MM.1S (cell line): ENCODE results near the gene FANCM.

ENCODE experiments used
- DNase-seq: peaks from one replicate; pipeline ENCODE4 v3.0.0-alpha.2; 2015
- H2AFZ ChIP-seq: fragments of 300-600 bp; sonication (generic); 2 replicates; pipeline ENCODE4 v1.6.0; 2016; ENCODE audit warnings: antibody characterized with exemption, low read length
- H3F3A ChIP-seq: fragments of 300-600 bp; sonication (generic); 2 replicates; pipeline ENCODE4 v1.6.1; 2016; ENCODE audit warnings: mild to moderate bottlenecking, antibody characterized with exemption, low read length, moderate library complexity, mixed read lengths; ENCODE audit not compliant: insufficient read depth
- H3K27ac ChIP-seq: fragments of 300-600 bp; sonication (generic); 2 replicates; pipeline ENCODE4 v1.5.1; 2016; ENCODE audit warnings: mild to moderate bottlenecking, low read length
- H3K27me3 ChIP-seq: fragments of 300-600 bp; sonication (generic); replicated peaks from 2 replicates; pipeline ENCODE4 v1.6.0; 2016; ENCODE audit warnings: low read length; ENCODE audit not compliant: insufficient read depth
- H3K36me3 ChIP-seq: fragments of 300-600 bp; sonication (generic); replicated peaks from 2 replicates; pipeline ENCODE4 v1.6.1; 2016; ENCODE audit warnings: mild to moderate bottlenecking, low read length, mixed read lengths; ENCODE audit not compliant: insufficient read depth
- H3K4me1 ChIP-seq: fragments of 300-600 bp; sonication (generic); 2 replicates; pipeline ENCODE4 v1.6.1; 2016; ENCODE audit warnings: low read length, mixed read lengths
- H3K4me2 ChIP-seq: fragments of 300-600 bp; sonication (generic); 2 replicates; pipeline ENCODE4 v1.6.0; 2016; ENCODE audit warnings: low read depth, low read length
- H3K4me3 ChIP-seq: fragments of 300-600 bp; sonication (generic); 2 replicates; pipeline ENCODE4 v1.5.1; 2016; ENCODE audit warnings: low read length, mixed read lengths
- H3K79me2 ChIP-seq: fragments of 300-600 bp; sonication (generic); 2 replicates; pipeline ENCODE4 v1.6.1; 2016; ENCODE audit warnings: mixed run types, low read length, mixed read lengths
- H3K9ac ChIP-seq: fragments of 300-600 bp; sonication (generic); 2 replicates; pipeline ENCODE4 v1.6.1; 2016; ENCODE audit warnings: low read length, mixed read lengths
- H3K9me2 ChIP-seq: fragments of 300-600 bp; sonication (generic); replicated peaks from 2 replicates; pipeline ENCODE4 v1.6.1; 2016; ENCODE audit warnings: mild to moderate bottlenecking, low read length, mixed read lengths; ENCODE audit not compliant: insufficient read depth
- H3K9me3 ChIP-seq: fragments of 300-600 bp; sonication (generic); replicated peaks from 2 replicates; pipeline ENCODE4 v1.6.1; 2016; ENCODE audit warnings: mild to moderate bottlenecking, low read length, mixed read lengths; ENCODE audit not compliant: insufficient read depth
- H4K20me1 ChIP-seq: fragments of 300-600 bp; sonication (generic); 2 replicates; pipeline ENCODE4 v1.6.1; 2016; ENCODE audit warnings: mild to moderate bottlenecking, low read length, moderate library complexity, mixed read lengths; ENCODE audit not compliant: insufficient read depth
- EZH2 ChIP-seq: fragments of 300-600 bp; sonication (generic); optimal IDR thresholded peaks from 2 replicates; pipeline ENCODE3; 2017; ENCODE audit warnings: low read depth, mild to moderate bottlenecking, antibody characterized with exemption, low read length, mixed read lengths
- EZH2phosphoT487 ChIP-seq: fragments of 300-600 bp; sonication (generic); IDR thresholded peaks from 2 replicates; pipeline ENCODE4 v1.6.1; 2018; ENCODE audit warnings: antibody characterized with exemption, low read length
- TF ChIP-seq, protein P1 (sequence below): fragments of 300-600 bp; sonication (generic); IDR thresholded peaks from 2 replicates; pipeline ENCODE4 v1.5.1; 2016; ENCODE audit warnings: antibody characterized with exemption, low read length, mixed read lengths

The FANCM gene

DNA sequence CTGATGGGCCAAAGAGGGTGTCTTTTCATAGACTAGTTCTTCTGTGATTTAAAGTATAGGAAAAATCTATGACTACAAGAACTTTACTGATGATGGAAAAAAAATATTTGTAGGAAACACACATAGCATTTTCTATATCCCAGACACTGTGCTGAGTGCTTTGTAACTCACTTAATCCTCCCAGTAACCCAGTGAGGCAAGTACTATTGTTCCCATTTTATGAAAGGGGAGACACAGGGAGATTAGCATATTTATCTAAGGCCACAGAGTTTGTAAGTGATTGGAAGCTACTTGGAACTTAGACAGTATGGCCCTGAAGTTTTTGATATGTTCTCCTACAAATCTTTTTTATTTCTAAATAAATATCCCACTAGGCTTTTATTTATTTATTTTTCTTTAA, 31.9 kb upstream of the FANCM start:
- no peak overlapping the region for H3K4me2 ChIP-seq
- no peak overlapping the region for H3K27ac ChIP-seq
- H3K79me2 ChIP-seq: no peaks in the 10 kb centered on the region
- no peaks in the 10 kb centered on the region for H3K36me3 ChIP-seq
- H3K4me1 ChIP-seq: no peaks in the 10 kb centered on the region
- H2AFZ ChIP-seq: no peak overlapping the region
- no peaks in the 10 kb centered on the region for H3K27me3 ChIP-seq
- H3K9ac ChIP-seq: no peak overlapping the region
- H3K4me3 ChIP-seq: no peak overlapping the region
- DNase-seq: no peak
- TF ChIP-seq EZH2: no peak
- no peak for TF ChIP-seq EZH2phosphoT487
- TF ChIP-seq, protein P1, sequence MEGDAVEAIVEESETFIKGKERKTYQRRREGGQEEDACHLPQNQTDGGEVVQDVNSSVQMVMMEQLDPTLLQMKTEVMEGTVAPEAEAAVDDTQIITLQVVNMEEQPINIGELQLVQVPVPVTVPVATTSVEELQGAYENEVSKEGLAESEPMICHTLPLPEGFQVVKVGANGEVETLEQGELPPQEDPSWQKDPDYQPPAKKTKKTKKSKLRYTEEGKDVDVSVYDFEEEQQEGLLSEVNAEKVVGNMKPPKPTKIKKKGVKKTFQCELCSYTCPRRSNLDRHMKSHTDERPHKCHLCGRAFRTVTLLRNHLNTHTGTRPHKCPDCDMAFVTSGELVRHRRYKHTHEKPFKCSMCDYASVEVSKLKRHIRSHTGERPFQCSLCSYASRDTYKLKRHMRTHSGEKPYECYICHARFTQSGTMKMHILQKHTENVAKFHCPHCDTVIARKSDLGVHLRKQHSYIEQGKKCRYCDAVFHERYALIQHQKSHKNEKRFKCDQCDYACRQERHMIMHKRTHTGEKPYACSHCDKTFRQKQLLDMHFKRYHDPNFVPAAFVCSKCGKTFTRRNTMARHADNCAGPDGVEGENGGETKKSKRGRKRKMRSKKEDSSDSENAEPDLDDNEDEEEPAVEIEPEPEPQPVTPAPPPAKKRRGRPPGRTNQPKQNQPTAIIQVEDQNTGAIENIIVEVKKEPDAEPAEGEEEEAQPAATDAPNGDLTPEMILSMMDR: no peak
- no peaks in the 10 kb centered on the region for H3K9me2 ChIP-seq
- no peaks in the 10 kb centered on the region for H3F3A ChIP-seq
- no peaks in the 10 kb centered on the region for H3K9me3 ChIP-seq
- H4K20me1 ChIP-seq: no peaks in the 10 kb centered on the region

DNA sequence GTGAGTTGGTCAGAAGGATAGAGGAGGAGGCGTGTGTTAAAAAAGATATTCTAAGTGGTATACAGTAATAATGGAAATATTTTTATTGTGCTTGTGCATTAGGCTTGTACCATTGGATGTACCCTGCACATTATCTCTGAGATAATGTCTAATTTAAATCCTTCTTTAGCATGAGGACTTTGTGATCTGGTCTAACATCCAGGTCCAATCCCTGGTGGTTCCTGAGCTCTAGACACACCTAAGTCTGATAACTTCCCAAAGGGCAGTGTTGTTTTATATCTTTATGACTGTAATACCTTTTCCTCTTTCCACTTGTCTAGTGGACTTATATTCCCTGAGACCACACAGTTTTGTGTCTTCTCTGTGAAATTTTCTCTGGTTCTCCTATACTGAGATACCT, 31.2 kb upstream of the FANCM start:
- Histone ChIP-seq H3K27ac (no peak overlapping the region), H4K20me1 (no peaks in the 10 kb centered on the region), H3K4me1 (no peaks in the 10 kb centered on the region), H3K27me3 (no peaks in the 10 kb centered on the region), H3K79me2 (no peaks in the 10 kb centered on the region), H2AFZ (no peak overlapping the region), H3F3A (no peaks in the 10 kb centered on the region), H3K9me2 (no peaks in the 10 kb centered on the region), H3K9ac (no peak overlapping the region), H3K36me3 (no peaks in the 10 kb centered on the region), H3K9me3 (no peaks in the 10 kb centered on the region), H3K4me3 (no peak overlapping the region), H3K4me2 (no peak overlapping the region)
- TF ChIP-seq, protein P1: no peak
- TF ChIP-seq EZH2phosphoT487 (no peak), EZH2 (no peak)
- DNase-seq: no peak

DNA sequence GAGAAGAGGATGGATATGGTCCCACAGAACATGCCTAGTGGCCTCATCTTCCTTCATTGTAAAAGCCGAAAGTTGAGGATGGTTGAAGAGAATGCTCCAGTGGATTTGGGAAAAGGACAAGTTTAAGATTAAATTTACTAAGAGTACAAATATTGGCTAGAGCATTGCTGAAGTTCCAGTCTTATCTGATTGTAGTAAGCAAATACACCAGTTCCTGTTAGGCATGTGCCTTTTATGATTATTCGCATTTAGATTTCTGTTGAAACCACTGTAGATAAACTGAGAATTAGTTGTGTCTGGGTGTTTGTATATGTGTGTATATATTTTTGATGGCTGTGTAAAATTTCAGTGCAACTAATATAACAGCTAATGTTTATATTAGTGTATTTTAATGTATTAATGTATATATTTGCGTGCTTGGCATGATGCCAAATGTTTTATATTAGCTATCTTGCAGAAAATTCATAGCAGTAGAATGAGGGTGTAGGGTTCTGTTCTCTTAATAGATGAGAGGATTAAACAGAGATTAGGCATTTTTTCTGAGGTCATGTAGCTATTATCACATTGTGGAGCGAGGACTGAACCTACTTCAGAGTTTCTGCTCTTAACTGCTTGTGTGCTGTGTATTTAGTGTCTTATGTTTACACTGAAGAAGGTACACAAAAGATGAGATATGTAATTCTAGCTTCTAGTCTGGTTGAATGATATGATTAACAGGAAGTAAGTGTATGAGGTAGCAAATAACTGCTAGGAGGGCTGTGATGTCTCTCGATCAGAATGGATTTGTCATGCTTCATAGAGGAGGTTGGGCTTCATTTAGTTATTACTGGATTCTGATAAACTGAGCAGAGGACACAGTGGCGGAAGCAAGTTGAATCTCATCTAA, 22.6 kb upstream of the FANCM start:
- no peaks in the 10 kb centered on the region; the same call in 1 of the 2 replicates for H3K36me3 ChIP-seq
- no peak for DNase-seq
- H3K79me2 ChIP-seq: no peaks in the 10 kb centered on the region

More for the DNA sequence above, 22.6 kb upstream of the FANCM start:
- Histone ChIP-seq H3K4me1 (no peaks in the 10 kb centered on the region), H3K4me2 (no peak overlapping the region), H4K20me1 (no peaks in the 10 kb centered on the region), H3K9ac (no peak overlapping the region), H3F3A (no peaks in the 10 kb centered on the region), H3K27me3 (no peaks in the 10 kb centered on the region), H3K27ac (no peak overlapping the region), H2AFZ (no peak overlapping the region), H3K9me3 (no peaks in the 10 kb centered on the region), H3K4me3 (no peak overlapping the region), H3K9me2 (no peaks in the 10 kb centered on the region)
- TF ChIP-seq EZH2: no peak
- no peak for TF ChIP-seq EZH2phosphoT487
- TF ChIP-seq, protein P1: no peak
